SH-SY5Y (cell line): ENCODE results near the gene APOBEC3A.

Experiments
- GATA2 ChIP-seq: IDR thresholded peaks from 2 replicates; pipeline ENCODE4 v1.6.1; 2011; ENCODE audit warnings: mild to moderate bottlenecking, low read depth, low read length
- GATA3 ChIP-seq: IDR thresholded peaks from 2 replicates; pipeline ENCODE4 v1.6.1; 2011; ENCODE audit warnings: low read depth, mild to moderate bottlenecking, low read length, moderate library complexity

Gene APOBEC3A

GRCh38 chr22:38957046-38957770 lies at the start of gene APOBEC3A:
APOBEC3A (plus strand) TSS chr22:38957609; CDS start chr22:38957692, 83 bp downstream.
- no peak for TF ChIP-seq GATA2
- no peak for TF ChIP-seq GATA3

- TF ChIP-seq GATA3, result no peak
- no peak for TF ChIP-seq GATA2
Observed at GRCh38 chr22:38907767-38908166, 49.6 kb upstream of the APOBEC3A start.

- no peak for TF ChIP-seq GATA3
- TF ChIP-seq GATA2, result no peak
Observed at GRCh38 chr22:38911434-38911833, 46.0 kb upstream of the APOBEC3A start.

- no peak for TF ChIP-seq GATA2
- TF ChIP-seq GATA3, result no peak
Observed at GRCh38 chr22:38919631-38920190, 37.7 kb upstream of the APOBEC3A start.

- TF ChIP-seq GATA2, result no peak
- TF ChIP-seq GATA3, result no peak
Observed at GRCh38 chr22:38921120-38921519, 36.3 kb upstream of the APOBEC3A start.

GRCh38 chr22:38921806-38922205 lies 35.6 kb upstream of the APOBEC3A start:
- no peak for TF ChIP-seq GATA3
- no peak for TF ChIP-seq GATA2

- TF ChIP-seq GATA3 (no peak), GATA2 (no peak)
Observed at GRCh38 chr22:38923463-38924346, 33.7 kb upstream of the APOBEC3A start.

- TF ChIP-seq GATA3 (peak; percentile 38; the same call in 1 of the 2 replicates), GATA2 (peak; percentile 39; the same call in 1 of the 2 replicates)
Observed at GRCh38 chr22:38924347-38924952, 33.0 kb upstream of the APOBEC3A start.

- TF ChIP-seq GATA2, result no peak
- TF ChIP-seq GATA3, result no peak
Observed at GRCh38 chr22:38925571-38926041, 31.8 kb upstream of the APOBEC3A start.

GRCh38 chr22:38927033-38927781 lies 30.2 kb upstream of the APOBEC3A start:
- TF ChIP-seq GATA2, result no peak

GRCh38 chr22:38930512-38930911 lies 26.9 kb upstream of the APOBEC3A start:
- TF ChIP-seq GATA3, result no peak
- no peak for TF ChIP-seq GATA2

GRCh38 chr22:38935023-38935422 lies 22.4 kb upstream of the APOBEC3A start:
- TF ChIP-seq GATA2 (no peak), GATA3 (no peak)

- TF ChIP-seq GATA3, result no peak
- TF ChIP-seq GATA2, result no peak
Observed at GRCh38 chr22:38935616-38936015, 21.8 kb upstream of the APOBEC3A start.
